Measurements from ENCODE around the gene ENOPH1.
"Not testable (repeated sequence)": the region's sequence is repeated elsewhere in the genome, so short reads cannot be mapped to it uniquely, and the experiment has no call there.

ENOPH1 gene

GRCh38 chr4:82469791-82470345, 39.5 kb downstream of the ENOPH1 start:
- DNase-seq (ENCODE audit: low read depth in 1 of 2, low spot score in 1 of 2): no peak

- DNase-seq (ENCODE audit: low read depth in 1 of 2, low spot score in 1 of 2): not testable (repeated sequence)
Observed at GRCh38 chr4:82473080-82473479, 42.7 kb downstream of the ENOPH1 start.

- no peak for DNase-seq (ENCODE audit: low read depth in 1 of 2, low spot score in 1 of 2)
Observed at GRCh38 chr4:82473621-82474164, 43.3 kb downstream of the ENOPH1 start.

- not testable (repeated sequence) for DNase-seq (ENCODE audit: low read depth in 1 of 2, low spot score in 1 of 2)
Observed at GRCh38 chr4:82475931-82476330, 45.5 kb downstream of the ENOPH1 start.

GRCh38 chr4:82477469-82477868, 47.1 kb downstream of the ENOPH1 start:
- DNase-seq (ENCODE audit: low read depth in 1 of 2, low spot score in 1 of 2): not testable (repeated sequence)

- no peak for DNase-seq (ENCODE audit: low read depth in 1 of 2, low spot score in 1 of 2)
Observed at GRCh38 chr4:82479562-82479961, 49.2 kb downstream of the ENOPH1 start.

GRCh38 chr4:82480771-82481505, 50.5 kb downstream of the ENOPH1 start:
- DNase-seq (ENCODE audit: low read depth in 1 of 2, low spot score in 1 of 2): no peak

- DNase-seq (ENCODE audit: low read depth in 1 of 2, low spot score in 1 of 2): no peak
Observed at GRCh38 chr4:82481506-82481840, 51.1 kb downstream of the ENOPH1 start.

- DNase-seq (ENCODE audit: low read depth in 1 of 2, low spot score in 1 of 2): no peak
Observed at GRCh38 chr4:82482387-82482786, 52.0 kb downstream of the ENOPH1 start.

GRCh38 chr4:82484996-82485783, 54.8 kb downstream of the ENOPH1 start:
- no peak for DNase-seq (ENCODE audit: low read depth in 1 of 2, low spot score in 1 of 2)

- DNase-seq (ENCODE audit: low read depth in 1 of 2, low spot score in 1 of 2): no peak
Observed at GRCh38 chr4:82489076-82489475, 58.7 kb downstream of the ENOPH1 start.

- DNase-seq (ENCODE audit: low read depth in 1 of 2, low spot score in 1 of 2): no peak
Observed at GRCh38 chr4:82489987-82490386, 59.6 kb downstream of the ENOPH1 start.

GRCh38 chr4:82491251-82491960, 61.0 kb downstream of the ENOPH1 start:
- DNase-seq (ENCODE audit: low read depth in 1 of 2, low spot score in 1 of 2): no peak

- DNase-seq (ENCODE audit: low read depth in 1 of 2, low spot score in 1 of 2): no peak
Observed at GRCh38 chr4:82493721-82494425, 63.5 kb downstream of the ENOPH1 start.

GRCh38 chr4:82495666-82496065, 65.3 kb downstream of the ENOPH1 start:
- DNase-seq (ENCODE audit: low read depth in 1 of 2, low spot score in 1 of 2): no peak

- DNase-seq (ENCODE audit: low read depth in 1 of 2, low spot score in 1 of 2): no peak
Observed at GRCh38 chr4:82496349-82496748, 66.0 kb downstream of the ENOPH1 start.

GRCh38 chr4:82499738-82500434, 69.5 kb downstream of the ENOPH1 start:
- DNase-seq (ENCODE audit: low read depth in 1 of 2, low spot score in 1 of 2): no peak

- no peak for DNase-seq (ENCODE audit: low read depth in 1 of 2, low spot score in 1 of 2)
Observed at GRCh38 chr4:82500435-82501153, 70.2 kb downstream of the ENOPH1 start.

- no peak for DNase-seq (ENCODE audit: low read depth in 1 of 2, low spot score in 1 of 2)
Observed at GRCh38 chr4:82501154-82501442, 70.7 kb downstream of the ENOPH1 start.

GRCh38 chr4:82508011-82508410, 77.6 kb downstream of the ENOPH1 start:
- DNase-seq (ENCODE audit: low read depth in 1 of 2, low spot score in 1 of 2): no peak

Data from activated T-helper 1 cell treated with anti-CD3 and anti-CD28 coated beads, Interleukin-2, amount 50 U/mL, for 16 hours (primary cell).